ENCODE data around the gene NKX1-2.
"Not testable (repeated sequence)": the region's sequence is repeated elsewhere in the genome, so short reads cannot be mapped to it uniquely, and the experiment has no call there.

NKX1-2 gene

DNA sequence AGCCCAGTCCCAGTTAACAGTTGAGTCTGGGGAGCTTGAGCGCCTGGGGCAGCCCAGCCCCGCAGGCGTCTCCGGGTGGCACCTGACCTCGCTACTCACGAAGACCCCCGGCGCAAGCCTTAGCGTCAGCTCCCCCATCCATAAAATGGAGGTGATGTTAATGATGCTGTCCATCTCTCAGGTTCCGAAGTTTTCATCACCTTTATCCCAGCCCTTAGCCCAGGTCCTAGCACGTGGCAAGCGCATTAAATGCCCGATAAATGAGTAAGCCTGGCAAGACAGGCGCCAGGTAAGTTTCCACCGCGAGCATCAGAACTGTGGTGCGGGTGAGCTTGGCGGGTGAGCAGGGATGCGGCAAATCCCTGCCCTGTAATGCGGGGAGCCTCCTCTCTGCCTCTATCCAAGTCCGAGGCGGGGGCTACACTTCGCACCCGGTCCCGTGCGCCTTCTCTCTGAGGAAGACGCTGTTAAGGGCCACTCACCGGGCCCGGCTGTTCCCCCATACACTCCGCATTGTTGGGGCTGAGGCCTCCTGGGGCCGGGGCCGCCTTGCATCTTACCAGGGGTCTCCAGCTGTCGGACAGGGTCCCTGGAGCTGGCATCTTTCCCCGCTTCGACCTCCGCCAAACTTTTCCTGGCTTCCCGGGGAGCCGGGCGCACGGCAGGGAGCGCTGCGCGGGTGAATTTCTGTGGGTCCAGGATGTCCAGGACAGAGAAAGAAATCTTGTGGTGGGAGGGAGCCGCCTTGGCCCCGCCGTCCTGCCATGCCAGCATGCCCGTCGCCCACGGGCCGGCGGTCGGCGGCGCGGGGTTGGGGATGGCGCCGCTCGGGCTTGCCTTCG lies 444 bp downstream of the NKX1-2 start:
- TF ChIP-seq, protein P1, sequence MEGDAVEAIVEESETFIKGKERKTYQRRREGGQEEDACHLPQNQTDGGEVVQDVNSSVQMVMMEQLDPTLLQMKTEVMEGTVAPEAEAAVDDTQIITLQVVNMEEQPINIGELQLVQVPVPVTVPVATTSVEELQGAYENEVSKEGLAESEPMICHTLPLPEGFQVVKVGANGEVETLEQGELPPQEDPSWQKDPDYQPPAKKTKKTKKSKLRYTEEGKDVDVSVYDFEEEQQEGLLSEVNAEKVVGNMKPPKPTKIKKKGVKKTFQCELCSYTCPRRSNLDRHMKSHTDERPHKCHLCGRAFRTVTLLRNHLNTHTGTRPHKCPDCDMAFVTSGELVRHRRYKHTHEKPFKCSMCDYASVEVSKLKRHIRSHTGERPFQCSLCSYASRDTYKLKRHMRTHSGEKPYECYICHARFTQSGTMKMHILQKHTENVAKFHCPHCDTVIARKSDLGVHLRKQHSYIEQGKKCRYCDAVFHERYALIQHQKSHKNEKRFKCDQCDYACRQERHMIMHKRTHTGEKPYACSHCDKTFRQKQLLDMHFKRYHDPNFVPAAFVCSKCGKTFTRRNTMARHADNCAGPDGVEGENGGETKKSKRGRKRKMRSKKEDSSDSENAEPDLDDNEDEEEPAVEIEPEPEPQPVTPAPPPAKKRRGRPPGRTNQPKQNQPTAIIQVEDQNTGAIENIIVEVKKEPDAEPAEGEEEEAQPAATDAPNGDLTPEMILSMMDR (conservative IDR thresholded peaks at IDR 0.05): no peak
- no peak for TF ChIP-seq ZFX (IDR thresholded peaks at IDR 0.05)

DNA sequence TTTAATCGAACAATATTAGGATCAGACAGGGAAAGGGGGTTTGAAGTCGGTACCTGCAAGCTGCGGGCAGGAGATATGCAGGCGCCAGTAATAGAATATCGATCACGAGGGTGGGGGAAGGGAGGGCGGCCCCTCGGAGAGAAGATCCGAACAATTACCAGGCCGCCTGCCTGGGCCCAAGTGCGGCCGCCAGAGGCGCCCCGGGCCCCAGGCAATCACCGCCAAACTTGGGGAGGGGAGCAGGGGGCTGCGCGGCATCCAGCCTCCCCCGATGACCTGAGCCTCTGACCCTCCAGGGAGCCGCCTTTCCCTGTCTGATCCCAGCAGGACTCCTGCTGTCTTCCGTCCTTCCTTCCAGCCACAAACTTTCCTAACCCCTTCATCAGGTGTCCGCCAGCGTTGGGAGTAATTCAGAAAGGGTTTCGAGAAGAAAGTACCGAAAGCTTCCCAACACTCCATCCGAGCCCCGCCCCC lies 1.1 kb downstream of the NKX1-2 start:
- no peak overlapping the region for H3K27ac ChIP-seq
- TF ChIP-seq ZFX (IDR thresholded peaks at IDR 0.05): no peak
- TF ChIP-seq, protein P1 (conservative IDR thresholded peaks at IDR 0.05): no peak

More for the DNA sequence above, 444 bp downstream of the NKX1-2 start:
- H3K27ac ChIP-seq: no peak overlapping the region

DNA sequence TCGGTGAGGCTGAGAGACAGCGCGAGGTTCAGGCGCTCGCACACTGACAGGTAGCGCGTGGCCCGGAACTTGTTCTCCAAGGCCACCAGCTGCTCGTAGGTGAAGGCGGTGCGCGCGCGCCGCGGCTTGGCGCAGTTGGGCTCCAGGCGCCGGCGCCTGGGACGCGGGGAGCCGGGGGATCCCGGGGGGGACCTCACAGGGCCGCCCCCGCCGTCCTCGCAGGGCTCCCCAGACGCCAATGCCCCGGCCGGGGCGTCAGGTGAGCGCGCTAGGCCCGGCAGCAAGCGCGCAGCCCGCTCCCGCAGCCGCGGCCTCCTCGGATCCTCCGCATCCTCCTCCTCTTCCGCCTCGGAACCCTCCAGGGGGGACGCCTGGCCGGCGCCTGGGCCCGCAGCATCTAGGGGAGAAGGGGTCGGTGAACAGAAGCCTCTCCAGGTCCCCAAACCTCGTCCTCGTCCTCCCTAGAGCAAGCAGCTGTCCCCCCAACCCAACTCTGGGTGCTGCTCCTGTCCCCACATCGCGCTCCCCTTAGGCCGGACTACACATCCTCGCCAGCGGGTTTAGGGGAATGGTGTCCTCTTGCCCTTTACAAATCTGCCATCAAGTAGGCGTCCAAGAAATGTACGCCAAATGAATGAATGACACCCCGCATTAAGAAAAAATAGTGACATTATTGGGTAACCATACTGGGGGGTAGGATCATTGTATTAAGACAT lies 1.9 kb downstream of the NKX1-2 start:
- H3K27ac ChIP-seq: no peak overlapping the region
- no peak for TF ChIP-seq ZFX (IDR thresholded peaks at IDR 0.05)
- TF ChIP-seq, protein P1 (conservative IDR thresholded peaks at IDR 0.05): no peak

DNA sequence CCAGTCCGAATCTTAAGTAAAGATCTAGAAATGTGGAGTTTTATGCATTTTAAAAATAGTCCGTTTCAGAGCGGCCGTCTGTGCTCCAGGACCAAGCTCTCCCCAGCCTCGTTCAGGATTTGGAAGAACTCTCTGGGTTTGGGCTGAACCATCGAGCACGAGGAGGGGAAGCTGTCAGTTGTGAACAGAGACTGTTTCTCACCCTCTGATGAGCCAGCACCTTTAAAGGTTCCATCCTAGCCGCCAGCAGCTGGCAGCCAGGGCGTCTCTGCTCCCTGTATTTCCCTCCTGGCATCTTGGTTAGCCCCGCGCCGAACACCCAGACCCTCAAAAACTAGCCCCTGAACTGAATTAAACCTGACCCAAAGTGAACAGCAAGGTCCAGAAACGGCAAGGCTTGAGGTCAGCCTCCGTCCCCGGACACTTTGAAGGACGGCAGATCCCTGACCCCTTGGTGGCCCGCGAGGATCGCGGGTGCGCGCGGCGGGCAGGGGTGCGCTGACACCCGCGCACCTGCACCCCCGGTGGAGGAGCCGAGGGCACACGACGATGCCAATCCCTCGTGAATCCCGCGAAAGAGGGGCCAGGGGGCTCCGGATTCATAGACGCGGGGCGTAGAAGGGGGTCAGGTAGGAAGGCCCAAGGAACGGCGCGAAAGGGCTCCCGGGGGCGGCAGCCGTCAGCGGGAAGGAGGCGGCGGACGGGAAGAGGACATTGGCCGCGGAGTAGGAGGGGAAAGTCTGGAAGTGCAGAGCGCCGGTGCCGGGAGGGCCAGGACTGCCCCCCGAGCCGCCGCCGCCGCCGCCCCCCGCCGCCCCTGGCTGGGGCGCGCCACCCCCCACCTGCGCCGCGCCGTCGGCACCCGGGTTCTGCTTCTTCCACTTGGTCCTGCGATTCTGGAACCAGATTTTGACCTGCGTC lies 2.7 kb downstream of the NKX1-2 start:
- TF ChIP-seq ZFX (IDR thresholded peaks at IDR 0.05): no peak
- TF ChIP-seq, protein P1 (conservative IDR thresholded peaks at IDR 0.05): no peak
- no peak overlapping the region for H3K27ac ChIP-seq

DNA sequence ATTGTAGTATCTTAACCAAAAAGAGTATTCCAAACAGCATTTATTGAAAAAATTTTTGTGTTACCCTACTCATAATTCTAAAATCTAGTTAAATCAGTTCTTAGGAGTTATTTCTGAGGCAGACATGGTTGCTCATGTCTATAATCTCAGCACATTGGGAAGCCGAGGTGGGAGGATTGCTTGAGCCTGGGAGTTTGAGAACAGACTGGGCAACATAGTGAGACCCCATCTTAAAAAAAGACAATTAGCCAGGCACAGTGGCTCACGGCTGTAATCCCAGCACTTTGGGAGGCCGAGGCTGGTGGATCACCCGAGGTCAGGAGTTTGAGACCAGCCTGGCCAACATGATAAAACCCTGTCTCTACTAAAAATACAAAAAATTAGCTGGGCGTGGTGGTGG lies 8.1 kb downstream of the NKX1-2 start:
- H3K27ac ChIP-seq: not testable (repeated sequence)

DNA sequence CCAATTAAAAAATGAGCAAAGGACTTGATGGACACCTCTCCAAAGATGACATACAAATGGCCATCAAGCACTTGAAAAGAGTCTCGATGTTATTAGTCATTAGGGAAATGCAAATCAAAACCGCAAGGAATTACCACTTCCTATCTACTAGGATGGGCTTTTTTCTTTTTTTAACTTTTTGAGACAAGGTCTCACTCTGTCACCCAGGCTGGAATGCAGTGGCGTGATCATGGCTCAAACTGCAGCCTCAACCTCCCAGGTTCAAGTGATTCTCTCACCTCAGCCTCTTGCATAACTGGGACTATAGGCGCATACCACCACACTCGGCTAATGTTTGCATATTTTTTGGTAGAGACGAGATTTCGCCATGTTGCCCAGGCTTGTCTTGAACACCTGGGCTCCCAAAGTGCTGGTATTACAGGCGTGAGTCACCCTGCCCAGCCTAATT lies 13.6 kb downstream of the NKX1-2 start:
- H3K27ac ChIP-seq: no peak overlapping the region

DNA sequence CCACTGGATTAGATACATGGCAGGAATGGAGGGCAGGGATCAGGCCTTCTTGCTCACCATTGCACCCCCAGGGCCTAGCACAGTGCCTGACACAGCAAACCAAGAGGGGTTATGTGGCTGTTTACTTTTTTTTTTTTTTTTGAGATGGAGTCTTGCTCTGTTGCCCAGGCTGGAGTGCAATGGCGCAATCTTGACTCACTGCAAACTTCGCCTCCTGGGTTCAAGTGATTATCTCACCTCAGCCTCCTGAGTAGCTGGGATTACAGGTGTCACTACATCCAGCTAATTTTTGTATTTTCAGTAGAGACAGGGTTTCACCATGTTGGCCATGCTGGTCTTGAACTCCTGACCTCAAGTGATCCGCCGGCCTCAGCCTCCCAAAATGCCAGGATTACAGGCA lies 14.2 kb downstream of the NKX1-2 start:
- H3K27ac ChIP-seq: not testable (repeated sequence)

More for the DNA sequence above, 13.6 kb downstream of the NKX1-2 start:
- TF ChIP-seq ZFX (IDR thresholded peaks at IDR 0.05): no peak
- TF ChIP-seq, protein P1 (conservative IDR thresholded peaks at IDR 0.05): no peak

Data from C4-2B (cell line).